Measurements from ENCODE around the gene UBN1.

The UBN1 gene

DNA sequence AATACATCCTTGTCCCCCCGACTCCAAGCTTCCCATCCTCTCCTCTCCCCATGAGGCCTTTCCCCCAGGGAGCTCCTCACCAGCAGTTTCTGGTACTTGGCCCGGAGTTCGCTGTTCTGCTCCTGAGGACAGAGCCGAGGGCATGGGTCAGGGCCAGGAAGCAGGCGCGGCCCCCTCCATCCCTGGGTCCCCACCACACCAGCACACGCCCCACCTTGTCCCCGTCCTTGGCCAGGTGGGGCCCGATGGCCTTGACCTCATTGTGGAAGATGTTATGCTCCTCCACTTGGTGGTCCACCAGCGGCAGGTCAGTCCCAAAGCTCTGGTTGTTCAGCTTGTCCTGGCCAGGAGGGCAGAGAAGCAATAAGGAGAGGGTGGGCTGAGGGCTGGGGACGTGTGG lies 53.5 kb downstream of the UBN1 start:
- TF ChIP-seq, protein P1, sequence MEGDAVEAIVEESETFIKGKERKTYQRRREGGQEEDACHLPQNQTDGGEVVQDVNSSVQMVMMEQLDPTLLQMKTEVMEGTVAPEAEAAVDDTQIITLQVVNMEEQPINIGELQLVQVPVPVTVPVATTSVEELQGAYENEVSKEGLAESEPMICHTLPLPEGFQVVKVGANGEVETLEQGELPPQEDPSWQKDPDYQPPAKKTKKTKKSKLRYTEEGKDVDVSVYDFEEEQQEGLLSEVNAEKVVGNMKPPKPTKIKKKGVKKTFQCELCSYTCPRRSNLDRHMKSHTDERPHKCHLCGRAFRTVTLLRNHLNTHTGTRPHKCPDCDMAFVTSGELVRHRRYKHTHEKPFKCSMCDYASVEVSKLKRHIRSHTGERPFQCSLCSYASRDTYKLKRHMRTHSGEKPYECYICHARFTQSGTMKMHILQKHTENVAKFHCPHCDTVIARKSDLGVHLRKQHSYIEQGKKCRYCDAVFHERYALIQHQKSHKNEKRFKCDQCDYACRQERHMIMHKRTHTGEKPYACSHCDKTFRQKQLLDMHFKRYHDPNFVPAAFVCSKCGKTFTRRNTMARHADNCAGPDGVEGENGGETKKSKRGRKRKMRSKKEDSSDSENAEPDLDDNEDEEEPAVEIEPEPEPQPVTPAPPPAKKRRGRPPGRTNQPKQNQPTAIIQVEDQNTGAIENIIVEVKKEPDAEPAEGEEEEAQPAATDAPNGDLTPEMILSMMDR (IDR thresholded peaks at IDR 0.05; ENCODE audit: control insufficient read depth, extremely low read depth, insufficient read depth): no peak
- no peak overlapping the region for H3K4me3 ChIP-seq (ENCODE audit: low read depth, low read length)
- no peak for DNase-seq (ENCODE audit: low read depth)

DNA sequence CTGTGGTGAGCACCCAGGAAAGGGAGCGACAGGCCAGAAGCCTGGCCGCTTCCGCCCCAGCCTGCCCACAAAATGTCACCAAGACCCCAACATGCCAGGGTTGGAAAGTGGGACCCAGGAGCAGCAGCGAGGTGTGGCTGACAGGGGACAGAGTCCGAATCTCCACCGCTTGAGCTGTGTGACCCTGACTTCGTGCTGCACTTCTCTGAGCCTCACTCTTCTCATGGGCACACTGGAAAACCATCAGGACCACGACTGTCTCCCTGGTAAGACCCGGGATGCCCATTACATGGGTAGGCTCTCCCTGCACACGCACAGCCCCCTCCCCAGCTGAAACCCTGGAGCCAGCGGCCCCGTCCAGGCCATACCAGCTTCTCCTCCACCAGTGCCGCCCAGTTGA lies 54.8 kb downstream of the UBN1 start:
- no peak overlapping the region for H3K4me3 ChIP-seq (ENCODE audit: low read depth, low read length)
- TF ChIP-seq, protein P1 (IDR thresholded peaks at IDR 0.05; ENCODE audit: control insufficient read depth, extremely low read depth, insufficient read depth): no peak
- no peak for DNase-seq (ENCODE audit: low read depth)

DNA sequence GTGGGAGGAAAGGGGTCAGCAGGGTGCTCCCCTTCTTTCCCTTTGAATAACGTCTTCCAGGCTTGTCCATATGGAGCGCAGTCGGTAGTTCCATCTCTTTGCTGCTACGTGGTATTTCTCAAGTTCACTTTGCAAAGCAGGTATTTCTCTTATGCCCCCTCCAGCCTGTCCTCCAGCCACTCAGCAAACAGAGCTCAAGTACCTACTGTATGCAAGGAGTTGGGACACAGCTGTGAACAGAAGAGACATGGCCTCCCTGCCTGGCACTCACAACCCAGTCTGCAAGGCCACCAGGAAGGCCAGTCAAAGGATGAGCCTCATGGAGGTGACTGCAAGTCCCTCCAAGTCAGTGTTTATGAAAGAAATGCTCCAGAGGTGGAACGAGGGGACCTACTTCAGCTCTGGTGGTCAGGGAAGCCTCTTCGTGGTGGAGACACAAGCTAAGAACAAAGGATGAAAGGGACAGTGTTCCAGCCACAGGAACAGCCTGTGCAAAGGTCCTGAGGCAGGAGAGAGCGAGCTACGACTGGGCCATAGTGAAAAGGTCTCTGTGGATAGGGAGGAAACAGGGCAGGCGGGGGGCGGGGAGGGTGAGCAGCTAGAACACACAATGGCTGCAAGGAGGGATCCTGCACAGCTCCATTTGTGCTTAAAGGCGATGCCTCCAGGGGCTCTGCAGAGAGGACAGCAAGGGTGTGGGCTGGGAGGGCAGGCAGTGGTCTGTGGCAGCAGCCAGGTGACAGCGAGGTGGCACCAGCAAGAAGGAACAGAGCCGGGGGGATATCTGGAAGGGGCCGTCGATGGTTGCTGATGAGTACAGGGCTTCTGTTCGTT lies 57.0 kb downstream of the UBN1 start:
- no peak overlapping the region for H3K4me3 ChIP-seq (ENCODE audit: low read depth, low read length)
- TF ChIP-seq, protein P1 (IDR thresholded peaks at IDR 0.05; ENCODE audit: control insufficient read depth, extremely low read depth, insufficient read depth): no peak

DNA sequence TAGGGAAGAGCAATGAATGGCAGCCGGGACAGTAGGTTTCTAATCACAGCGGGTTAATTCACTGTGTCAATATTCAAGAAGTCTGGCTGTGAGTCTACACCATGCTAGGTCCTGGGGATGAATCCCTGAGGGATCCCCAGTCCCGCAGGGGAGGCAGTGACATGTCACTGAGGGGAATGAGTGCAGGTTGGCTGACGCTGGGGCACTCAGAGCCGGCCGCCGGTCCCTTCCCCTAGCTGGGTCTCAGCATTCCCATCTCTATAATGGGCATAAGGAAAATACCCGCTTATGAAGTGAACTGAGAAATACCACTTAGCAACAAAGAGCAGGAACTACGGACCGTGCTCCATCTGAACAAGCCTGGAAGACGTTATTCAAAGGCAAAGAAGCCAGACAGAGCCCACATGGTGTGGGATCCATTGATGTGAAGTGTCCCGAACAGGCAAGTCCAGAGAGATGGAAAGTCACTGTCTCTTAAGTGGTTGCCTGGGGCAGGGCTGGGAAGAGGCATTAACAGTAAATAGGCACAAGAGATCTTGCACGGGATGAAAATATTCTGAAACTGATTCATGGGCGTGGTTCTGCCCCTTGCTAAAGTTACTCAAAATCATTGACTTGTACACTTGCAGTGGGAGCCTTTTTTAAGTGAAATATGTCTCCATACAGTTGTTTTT lies 57.8 kb downstream of the UBN1 start:
- no peak overlapping the region for H3K4me3 ChIP-seq (ENCODE audit: low read depth, low read length)
- TF ChIP-seq, protein P1 (IDR thresholded peaks at IDR 0.05; ENCODE audit: control insufficient read depth, extremely low read depth, insufficient read depth): no peak
- no peak for DNase-seq (ENCODE audit: low read depth)

More for the DNA sequence above, 57.0 kb downstream of the UBN1 start:
- DNase-seq (ENCODE audit: low read depth): no peak

DNA sequence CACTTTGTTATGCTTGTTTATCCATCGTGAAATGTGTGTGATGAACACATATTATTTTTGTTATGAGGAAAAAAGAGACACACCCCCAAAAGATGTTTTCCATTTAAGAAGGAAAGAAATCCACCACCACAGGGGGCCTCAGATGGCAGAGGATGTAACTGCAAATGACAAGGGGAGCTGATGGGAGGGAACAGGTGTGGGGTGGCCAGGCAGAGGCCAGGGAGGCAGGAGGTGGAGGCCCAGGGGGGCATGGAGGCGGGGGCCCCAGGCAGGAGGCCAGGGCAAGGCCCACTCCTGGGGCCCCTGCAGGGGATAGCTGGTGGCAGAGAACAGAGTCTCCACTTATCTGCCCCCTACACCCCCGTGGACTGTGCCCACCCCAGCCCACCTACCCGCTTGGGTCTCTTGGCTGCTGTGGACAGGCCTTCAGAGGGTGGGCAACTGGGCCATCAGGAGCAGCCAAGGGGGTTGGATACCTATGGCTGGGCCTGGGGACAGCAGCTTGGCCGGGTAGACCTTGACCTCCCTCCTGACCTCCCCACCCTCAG lies 61.6 kb downstream of the UBN1 start:
- H3K4me3 ChIP-seq (ENCODE audit: low read depth, low read length): no peak overlapping the region
- TF ChIP-seq, protein P1 (IDR thresholded peaks at IDR 0.05; ENCODE audit: control insufficient read depth, extremely low read depth, insufficient read depth): no peak
- no peak for DNase-seq (ENCODE audit: low read depth)

DNA sequence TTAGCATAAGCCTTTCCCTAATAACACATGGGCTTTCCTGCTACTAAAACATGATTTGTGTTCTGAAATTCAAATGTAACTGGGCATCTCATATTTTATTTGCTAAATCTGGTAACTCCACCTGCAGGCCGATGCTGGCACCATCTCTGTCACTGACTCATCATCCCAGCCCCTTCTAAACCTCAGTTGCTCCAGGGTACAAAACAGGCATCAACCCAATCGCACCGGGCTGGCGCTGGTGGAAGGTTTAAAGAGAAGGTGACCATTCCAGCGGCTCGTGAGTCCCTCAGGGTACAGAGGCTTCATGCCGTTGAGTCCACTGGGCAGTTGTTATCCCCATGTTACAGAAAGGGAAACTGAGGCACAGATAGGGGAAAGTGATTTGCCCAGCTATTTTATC lies 62.5 kb downstream of the UBN1 start:
- no peak for DNase-seq (ENCODE audit: low read depth)
- no peak overlapping the region for H3K4me3 ChIP-seq (ENCODE audit: low read depth, low read length)
- TF ChIP-seq, protein P1 (IDR thresholded peaks at IDR 0.05; ENCODE audit: control insufficient read depth, extremely low read depth, insufficient read depth): no peak
